GM19455 (cell line): ENCODE data around the gene STAT3.
A peak's percentile ranks its signal among the peaks of the same experiment; 100 is the strongest.
"Not testable (repeated sequence)": the region's sequence is repeated elsewhere in the genome, so short reads cannot be mapped to it uniquely, and the experiment has no call there.

Source experiments
- ATAC-seq: cut with Tn5 transposase; IDR thresholded peaks from one replicate; pipeline ENCODE4 v1.9.1; 2021; ENCODE audit not compliant: unreplicated experiment

Gene STAT3

DNA sequence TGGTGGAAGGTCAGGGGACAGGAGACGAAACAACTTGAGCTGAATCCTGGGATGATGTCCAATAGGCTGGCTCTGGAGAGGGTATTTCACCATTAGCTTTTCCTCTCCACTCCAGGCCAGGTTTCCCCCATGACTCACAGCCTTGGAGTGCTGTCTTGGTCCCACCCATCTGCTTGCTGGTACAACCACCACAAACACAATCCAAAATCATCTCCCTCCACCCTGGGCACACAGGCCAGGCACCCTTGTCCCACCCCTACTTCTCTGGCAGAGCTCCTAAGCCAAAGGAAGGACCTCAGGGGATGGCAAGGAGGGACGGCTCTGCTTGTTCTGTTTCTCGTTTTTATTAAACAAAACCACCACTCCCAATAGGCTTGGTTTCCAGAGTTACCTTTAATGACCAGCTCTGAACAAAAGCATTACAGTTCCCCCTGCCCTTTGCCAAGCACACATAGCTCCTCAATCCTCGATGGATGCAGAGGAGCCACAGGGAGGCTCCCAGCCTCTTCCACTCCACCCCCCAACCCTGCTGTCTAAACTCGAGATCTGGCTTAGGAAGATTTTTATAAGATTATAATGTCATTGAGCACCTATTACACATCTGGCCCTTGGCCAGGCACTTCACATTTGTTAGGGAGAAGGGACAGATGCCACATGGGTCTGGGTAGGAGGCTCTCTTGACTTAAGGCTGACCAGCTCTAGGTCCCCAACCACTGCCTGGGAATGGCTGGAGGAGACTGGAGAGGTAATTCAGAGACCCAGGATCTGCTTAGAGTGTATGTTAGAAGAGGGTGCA, 21.5 kb upstream of the STAT3 start:
- no peak for ATAC-seq

DNA sequence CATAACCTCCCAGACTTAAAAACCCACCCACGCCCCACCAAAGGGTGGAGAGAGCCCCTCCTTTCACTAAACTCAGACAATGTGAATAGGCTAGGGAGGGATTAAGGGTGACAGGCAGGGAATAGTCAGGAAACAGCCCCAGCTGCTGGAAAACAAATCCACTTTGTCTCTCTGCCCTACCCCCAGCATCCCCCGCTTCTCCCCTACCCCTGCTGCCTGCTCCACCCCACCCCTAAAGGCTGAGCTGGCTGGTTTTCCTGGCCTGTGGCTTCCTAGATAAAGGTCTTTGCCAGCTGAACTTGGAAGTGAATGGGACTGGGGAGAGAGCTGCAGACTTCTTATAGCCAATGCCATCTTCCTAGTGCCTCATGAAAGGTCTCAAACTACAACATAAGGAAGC, 19.8 kb upstream of the STAT3 start:
- ATAC-seq, result no peak

- no peak for ATAC-seq
These were observed 19.1 kb upstream of the STAT3 start for GRCh38 chr17:42407289-42407836.

DNA sequence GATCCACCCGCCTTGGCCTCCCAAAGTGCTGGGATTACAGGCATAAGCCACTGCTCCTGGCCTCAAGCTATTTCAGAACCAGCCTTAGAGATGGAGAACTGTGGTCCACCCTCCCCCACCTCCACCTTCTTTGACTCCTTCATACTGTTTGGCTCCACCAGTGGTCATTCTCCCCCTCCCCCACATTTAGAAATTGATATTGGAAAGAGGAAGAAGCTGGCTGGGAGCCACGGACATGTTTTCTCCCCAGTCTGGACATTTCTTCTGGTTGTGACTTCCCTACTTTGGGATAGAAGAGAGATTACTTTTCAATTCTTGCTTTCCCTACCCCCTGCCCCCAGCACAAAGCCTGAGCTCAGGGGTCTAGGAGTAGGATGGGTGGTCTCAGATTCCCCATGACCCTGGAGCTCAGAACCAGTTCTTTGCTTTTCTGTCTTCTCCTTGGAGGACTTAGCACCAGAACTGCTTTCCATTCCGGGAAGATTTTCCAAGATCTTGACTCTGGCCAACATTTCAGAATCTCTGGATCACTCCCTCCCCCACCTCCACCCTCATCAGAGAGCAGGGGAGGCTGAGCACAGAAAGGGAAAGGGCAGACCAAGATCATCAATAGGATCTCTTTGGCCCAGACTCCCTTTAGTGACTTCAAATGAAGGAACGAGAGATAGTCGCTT, 18.5 kb upstream of the STAT3 start:
- ATAC-seq, result no peak

DNA sequence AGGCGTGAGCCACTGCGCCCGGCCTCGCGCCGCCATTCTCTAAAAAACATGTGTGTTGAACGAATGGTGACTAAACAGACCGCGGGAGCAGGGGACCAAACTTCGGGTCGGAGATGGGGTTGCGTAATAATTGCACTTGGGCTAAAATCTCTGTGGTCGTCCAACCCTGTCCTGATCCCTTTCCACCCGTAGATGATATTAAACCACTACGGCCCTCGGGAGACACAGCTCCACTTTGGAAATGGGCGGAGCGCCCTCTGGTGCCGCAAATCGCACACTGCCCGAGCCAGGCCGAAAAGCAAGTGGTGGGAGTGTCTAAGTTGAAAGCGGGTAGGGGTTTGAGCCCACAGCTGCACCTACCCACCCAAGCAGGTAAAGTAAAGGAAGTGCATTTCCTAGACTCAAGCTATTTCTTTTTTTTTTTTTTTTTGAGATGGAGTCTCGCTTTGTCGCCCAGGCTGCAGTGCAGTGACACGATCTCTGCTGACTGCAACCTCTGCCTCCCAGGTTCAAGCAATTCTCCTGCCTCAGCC, 17.8 kb upstream of the STAT3 start:
- no peak for ATAC-seq

DNA sequence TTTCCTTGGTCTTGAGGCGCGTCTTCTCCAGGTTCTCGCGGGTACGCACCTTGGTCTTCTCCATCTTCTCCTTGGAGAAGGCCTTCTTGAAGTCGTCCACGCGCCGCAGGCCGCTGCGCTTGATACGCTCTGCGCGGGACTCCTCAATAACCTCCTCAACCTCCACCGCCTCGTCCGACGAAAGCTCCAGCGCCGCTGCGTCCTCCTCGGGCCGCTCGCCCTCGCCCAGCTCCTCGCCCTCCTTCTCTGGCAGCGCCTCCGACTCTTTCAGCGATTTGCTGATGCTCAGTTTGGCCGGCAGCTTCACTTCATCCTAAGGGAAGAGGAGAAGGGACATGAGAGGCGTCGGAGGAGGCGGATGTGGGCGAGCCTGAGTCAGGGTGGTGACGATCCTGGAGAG, 16.8 kb upstream of the STAT3 start:
- no peak for ATAC-seq

GRCh38 chr17:42404326-42405055, 16.2 kb upstream of the STAT3 start:
- no peak for ATAC-seq

DNA sequence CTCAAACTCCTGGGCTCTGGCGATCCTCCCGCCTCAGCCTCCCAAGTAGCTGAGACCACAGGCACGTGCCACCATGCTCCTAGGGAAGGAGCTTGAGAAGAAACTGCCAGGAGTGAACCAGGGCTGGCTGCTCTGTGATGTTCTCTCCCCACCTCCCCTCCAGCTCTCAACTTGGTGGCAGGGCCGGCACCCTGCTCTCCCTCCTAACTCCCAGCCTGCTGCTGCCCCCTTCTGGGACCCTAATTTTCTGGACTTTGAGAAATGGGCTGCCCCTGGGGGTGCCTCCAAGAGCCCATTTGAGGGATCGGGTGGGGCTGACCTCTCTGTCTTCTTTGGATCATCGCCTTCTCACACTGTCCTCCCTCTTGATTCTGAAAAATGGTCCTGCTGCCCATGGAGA, 14.9 kb upstream of the STAT3 start:
- no peak for ATAC-seq

GRCh38 chr17:42402117-42402516, 13.9 kb upstream of the STAT3 start:
- ATAC-seq, result no peak

- not testable (repeated sequence) for ATAC-seq
These were observed 12.7 kb upstream of the STAT3 start for GRCh38 chr17:42400844-42401375.

- no peak for ATAC-seq
These were observed 12.0 kb upstream of the STAT3 start for GRCh38 chr17:42399948-42400843.

- no peak for ATAC-seq
These were observed 10.9 kb upstream of the STAT3 start for GRCh38 chr17:42399121-42399520.

DNA sequence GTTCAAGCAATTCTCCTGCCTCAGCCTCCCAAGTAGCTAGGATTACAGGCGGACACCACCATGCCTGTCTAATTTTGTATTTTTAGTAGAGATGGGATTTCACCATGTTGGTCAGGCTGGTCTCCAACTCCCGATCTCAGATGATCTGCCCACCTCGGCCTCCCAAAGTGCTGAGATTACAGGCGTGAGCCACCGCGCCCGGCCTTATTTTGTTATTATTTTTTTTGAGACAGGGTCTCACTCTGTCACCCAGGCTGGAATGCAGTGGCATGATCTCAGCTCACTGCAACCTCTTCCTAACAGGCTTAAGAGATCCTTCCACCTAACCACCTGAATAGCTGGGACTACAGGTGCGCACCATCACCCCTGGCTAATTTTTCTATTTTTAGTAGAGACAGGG, 7.4 kb upstream of the STAT3 start:
- not testable (repeated sequence) for ATAC-seq

GRCh38 chr17:42394838-42395237, 6.6 kb upstream of the STAT3 start:
- ATAC-seq, result no peak

DNA sequence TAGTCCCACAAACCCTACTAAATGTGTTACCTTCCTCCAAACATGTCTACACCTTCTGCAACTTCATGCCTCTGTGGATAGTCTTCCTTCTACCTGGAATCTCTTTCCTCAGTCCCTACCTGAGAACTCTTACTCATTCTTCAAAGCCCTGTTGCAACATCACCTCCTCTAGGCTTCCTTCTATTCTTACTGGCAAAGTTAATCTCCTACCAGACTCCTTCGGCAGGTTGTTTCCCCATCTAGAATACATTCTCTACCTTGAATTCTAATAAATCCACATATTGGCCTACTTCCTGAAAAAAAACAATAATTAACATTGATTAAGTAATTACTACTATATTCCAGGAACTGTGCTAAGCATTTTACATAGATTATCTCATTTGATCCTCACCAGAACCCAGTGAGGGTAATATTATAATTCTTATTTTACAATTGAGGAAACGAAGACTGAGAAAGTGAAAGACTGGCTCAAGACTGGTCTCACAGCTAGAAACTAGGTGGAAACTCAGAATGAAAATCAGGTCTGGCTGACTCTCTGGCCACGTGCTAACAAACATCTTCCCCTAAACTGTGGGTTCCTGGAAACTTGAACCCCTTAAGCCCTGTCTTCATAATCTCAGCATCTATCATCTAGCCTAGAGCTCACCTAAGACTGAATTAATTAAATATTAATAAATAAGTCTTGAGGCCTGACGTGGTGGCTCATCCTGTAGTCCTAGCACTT, 4.6 kb upstream of the STAT3 start:
- no peak for ATAC-seq

DNA sequence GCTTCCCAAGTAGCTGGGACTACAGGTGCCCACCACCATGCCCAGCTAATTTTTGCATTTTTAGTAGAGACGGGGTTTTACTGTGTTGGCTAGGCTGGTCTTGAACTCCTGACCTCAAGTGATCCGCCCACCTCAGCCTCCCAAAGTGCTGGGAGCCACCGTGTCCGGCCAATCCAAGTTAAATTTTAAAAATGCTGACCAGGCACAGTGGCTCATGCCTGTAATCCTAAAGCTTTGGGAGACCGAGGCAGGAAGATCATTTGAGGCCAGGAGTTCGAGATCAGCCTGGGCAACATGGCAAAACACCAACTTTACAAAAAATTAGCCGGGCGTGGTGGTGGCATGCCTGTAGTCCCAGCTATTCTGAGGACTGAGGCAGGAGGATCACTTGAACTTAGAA, 3.2 kb upstream of the STAT3 start:
- ATAC-seq, result not testable (repeated sequence)

- no peak for ATAC-seq
These were observed 1.7 kb upstream of the STAT3 start for GRCh38 chr17:42389899-42390298.

DNA sequence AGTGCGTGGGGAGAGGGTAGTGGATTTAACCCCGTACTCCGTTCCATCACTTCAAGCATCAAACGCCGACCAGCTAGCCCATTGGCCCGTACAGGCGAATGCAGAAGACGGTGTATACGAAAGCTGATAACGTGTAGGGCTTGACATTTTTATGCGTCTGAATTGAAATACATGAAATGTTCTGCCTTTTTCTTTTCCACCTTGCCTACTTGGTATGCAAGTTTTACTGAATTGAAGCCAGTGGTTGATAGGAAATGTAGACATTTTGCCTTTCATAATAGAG, 834 bp upstream of the STAT3 start:
- ATAC-seq, result no peak

DNA sequence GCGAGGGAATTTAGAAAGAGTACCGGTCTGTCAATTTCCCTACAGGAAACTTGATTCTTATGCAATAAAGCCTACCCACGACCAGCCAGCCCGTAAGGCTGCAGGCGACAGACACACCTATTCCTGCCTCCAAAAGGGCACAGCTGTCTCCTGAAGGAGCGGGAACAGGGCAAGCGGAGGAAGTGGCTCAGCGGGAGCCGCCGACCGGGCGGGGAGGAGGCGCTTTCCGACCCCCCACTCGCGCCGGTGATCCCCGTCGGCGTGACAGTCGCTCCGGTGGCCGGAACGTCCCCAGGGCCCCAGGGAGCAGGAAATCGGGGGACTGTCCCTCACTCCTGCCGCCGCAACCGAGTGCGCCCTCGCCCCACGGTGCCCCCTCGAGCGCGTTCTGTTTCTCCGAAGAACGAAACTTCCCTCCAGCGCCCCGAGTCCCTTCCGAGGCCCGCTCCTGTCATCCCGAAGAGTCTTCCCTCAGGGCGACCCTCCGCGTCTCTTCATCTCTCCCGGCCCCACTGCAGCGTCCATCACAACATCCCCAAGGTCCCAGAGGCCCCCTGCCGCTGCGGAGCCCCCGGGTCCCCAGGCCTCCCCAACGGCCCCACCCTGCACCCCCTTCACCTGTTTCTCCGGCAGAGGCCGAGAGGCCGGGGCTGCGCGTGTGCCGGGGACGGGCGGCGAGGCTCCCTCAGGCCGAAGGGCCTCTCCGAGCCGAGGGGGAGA, 421 bp downstream of the STAT3 start:
- ATAC-seq, result peak; percentile 3
